NAMALWA (cell line): ENCODE results near the gene SNRPA1.
"Not testable (repeated sequence)": the region's sequence is repeated elsewhere in the genome, so short reads cannot be mapped to it uniquely, and the experiment has no call there.

Experiments
- DNase-seq: peaks from one replicate; pipeline ENCODE4 v3.0.0-alpha.2; 2015; ENCODE audit warnings: low spot score

SNRPA1 gene

DNA sequence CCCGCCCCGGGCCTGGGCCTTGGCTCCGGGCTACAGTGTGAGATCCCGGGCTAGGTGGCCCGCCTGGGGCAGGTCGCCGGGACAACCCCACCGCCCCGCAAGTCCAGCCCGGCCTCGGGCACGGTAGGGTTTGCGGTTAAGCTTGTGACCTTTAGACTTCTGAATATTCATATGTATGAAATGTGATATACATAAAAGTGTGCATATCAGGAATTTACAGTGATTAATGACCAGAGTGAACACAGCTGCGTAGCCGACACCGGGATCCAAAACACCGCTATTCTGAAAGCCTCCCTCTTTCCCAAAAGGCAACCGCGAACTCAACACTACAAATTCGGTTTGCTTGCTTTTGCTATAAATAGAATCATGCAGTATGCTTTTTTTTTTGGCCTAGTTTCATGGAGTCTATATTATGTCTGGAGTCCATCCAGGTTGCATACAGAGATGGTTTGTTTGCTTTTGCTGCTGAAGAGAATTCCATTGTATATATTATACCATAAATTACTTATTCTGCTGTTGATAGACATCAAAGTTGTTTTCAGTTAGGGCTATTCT, 636 bp upstream of the SNRPA1 start:
- peak; percentile 34 for DNase-seq

DNA sequence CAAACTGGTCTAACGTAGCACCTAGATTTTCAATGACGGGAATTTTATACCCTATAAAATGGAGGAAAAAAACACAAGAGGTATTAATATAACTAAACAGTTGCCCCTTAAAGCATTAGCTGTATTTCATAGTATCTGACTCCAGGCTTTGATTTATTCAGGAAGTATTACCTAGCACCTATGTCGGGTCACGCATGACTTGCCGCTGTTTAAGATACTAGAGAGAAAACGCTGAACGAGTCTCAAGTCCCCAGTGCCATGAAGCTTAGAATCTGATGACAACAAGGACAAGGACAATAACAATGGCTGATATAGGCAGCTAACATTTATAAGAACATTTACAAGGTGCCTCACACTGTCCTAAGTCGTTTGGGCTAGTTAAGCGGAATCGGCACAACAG, 1.9 kb downstream of the SNRPA1 start:
- peak; percentile 45 for DNase-seq

DNA sequence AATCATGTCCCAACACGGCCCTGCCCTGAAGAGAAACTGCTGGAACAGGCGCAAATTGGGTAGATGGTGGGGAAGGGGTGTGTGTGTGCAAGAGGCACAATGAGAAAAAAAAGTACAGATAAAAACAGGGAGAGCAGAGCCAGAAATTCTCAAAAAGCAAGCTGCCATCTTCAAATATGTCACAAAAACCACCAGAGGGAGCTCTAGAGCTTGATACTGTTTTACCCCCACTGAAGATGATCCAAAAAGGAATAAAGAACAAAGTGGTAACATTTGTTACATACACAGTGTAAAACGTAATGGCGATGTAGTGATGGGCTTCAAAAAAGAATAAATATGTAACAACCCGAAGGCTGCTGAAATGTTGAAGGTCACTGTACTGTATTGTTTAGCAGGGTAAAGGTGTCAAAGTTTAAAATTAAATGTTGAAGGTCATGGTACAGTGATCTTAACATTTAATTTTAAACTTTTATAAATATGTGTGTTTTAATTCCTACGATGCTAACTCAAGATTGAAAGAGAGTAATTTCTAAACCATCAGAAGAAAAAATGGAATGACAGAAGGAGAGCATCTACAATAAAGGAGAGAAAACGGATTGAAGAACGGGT, 6.0 kb downstream of the SNRPA1 start:
- DNase-seq, result peak; percentile 82

DNA sequence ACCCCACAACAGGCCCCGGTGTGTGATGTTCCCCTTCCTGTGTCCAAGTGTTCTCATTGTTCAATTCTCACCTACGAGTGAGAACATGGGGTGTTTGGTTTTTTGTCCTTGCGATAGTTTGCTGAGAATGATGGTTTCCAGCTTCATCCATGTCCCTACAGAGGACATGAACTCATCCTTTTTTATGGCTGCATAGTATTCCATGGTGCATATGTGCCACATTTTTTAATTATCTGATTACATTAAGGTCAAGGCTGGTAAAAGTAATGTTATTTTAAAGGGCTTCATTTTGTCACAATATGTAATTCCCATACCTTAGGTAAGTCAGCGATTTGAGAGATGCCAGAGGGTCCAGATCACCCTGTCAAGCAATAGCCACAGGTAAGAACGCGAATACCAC, 7.7 kb downstream of the SNRPA1 start:
- not testable (repeated sequence) for DNase-seq

DNA sequence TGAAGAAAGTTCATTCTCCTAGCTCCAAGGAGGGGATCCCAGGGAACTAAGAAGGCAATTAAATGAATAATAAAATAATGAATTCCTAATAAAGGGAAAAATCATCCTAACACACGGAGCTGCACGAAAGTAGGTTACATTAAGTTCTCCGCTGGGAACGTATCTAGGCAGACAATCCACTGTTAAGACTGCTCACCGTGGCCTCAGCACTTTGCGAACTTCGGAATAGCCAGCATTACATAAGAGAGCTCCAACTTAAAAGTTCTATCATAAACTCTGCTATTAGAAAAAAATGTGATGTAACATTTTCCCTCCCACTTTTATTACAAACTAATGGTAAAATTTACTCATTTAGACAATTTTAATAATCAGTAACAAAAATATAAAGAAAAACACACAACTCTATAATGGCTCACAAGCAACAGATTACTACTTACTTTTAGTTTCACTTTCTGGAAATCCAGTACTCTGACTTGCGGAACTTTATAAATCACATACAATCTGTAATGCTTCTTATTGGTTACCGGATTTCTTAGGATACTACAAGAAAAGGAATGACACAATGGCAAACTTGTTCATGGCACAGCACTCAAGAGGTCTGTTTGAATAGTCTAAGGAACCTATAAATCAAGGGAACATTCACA, 8.5 kb downstream of the SNRPA1 start:
- no peak for DNase-seq

DNA sequence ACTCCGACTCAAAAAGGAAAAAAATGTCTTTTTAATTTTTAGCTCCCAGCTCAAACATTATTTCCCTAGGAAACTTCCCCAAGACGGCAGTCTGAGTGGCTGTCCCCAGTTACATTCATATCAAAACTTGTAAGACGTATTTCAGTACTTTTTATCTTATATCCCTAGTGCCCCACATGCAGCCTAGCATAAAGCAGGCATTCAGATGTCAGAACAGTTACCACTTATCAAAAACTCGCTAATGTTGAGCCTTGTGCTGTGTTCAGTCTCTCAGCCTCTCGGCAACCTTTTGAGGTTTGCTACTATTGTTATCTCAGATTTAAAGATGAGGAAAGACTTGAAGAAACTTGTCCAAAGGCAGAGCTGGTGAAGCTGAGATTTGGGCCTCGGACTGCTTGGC, 11.1 kb downstream of the SNRPA1 start:
- no peak for DNase-seq

DNA sequence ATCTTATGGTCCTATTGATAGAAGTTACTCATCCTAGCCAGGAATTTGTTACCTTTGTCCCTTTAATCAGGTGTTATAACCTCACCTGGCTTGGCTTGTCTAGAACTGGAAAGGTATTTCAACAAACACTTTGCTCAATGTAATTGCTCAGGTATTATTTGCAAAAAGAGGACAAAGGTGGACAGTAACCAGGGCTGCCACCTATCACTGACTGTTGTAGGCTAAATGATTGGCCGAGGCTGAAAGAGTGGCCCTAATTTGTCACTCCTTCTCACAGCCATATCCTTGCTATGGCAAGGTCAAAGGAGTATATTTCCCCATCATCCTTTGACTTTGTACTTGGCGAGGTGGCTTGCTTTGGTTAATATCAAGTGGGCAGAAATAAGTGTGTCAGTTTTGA, 15.0 kb downstream of the SNRPA1 start:
- DNase-seq, result no peak

DNA sequence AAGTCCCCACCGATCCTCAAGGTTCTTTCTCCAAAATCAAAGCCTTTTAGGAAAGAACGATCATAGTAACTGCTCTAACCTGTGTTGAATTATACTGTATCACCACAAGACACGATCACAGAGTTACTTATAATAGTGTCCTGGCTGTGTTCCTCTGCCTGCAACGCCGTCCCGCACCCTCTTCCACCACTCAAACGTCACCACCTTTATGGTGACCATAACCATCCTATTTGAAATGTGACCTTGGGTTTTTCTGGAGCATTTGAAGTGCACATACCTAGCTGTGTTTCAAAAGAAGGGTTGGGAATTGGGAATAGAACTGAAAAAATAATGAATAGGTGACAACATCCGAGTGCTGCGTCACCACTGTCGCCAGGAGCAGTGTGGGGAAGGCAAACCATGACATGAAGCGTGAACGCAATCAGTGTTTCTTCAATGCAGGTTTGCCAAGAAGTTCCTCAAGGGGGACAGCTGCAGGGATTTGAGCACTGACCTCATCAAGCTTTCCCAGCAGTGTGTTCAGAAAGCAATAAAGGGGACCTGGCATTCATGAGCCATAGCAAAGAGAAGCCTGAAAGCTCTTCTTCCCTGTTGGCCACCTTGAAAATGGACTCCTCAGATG, 17.0 kb downstream of the SNRPA1 start:
- DNase-seq, result peak; percentile 29

DNA sequence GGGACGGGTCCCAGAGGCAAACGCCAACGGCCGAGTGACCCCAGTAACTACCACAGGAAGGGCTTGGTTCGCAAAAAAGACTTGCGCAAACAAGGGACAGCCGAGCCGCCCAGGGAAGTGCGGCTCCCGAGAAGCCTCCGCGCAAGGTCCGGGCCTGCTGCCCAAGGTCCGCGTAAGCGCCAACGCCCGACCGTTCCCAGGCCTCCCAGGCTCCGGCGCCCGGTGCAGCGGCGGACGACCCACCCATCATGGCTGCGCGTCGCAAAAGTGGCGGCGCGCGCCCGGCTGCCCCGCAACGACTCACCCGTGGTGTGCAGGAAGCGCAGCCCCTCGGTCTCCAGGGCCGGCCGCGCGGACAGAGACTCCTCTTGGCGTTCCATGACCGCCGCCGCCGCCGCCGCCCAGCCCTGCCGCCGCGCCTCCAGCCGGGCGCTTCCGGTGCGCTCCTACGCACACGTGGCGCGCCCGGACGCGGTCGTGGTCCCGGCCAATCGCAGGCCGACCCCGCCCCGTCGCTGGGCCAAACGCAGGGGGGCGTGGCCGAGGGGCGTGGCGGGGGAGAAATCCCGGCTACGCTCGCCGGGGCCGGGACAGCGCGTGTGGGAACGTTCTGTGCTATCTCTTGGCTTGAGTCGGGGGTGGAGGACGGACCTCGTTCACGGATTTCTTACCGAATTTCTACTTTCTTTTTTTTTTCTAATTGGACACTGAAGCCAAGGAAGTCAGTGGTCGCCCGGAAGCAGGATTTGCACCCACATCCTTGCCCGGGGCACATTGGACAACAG, 17.8 kb downstream of the SNRPA1 start, which contains the start of gene SELENOS:
SELENOS (minus strand) TSS at position 448 of the 785 bp plus-strand sequence; CDS start at position 380, 68 bp downstream.
- peak; percentile 91 for DNase-seq

DNA sequence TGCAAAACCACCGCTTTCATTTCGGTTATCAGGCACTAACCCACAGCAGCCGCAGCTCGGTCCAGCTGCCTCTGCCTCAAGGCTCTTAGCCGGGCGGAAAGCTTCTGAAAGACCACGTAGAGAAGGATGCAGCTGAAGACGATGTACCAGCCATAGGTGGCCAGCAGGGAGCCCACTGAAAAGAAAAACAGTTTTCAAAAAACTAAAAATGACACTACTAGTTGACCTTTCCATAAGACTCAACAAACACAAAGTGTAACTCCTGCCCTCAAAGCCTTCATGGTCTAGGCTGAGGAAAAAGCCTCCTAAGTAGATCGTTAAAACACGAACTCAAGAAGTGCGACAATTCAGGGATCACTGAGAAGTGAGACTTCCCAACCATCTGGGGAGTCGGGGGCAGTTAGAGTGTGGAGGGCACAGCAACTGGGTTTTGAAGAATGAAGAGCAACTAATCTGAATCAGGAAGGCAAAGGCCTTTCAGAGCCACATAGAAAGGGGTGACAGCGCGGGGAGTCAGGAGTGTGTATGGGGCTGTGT, 18.5 kb downstream of the SNRPA1 start:
- DNase-seq, result peak; percentile 78

DNA sequence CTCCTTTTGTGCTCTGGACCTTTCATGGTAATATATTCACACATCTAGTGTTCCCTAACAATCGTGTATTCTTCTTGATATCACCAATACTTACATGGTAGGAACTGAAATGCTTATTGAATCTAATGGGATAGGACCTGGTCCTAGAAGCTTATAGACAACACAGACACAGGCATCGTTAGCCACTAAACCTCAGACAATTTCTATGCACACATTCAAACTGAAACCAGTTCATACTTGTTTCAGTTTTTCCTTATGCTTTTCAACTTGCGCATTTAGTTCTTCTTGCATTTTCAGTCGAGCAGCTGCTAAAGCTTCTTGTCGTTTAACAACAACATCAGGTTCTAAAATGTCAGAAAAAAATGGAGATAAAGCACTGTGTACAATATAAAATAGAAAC, 20.0 kb downstream of the SNRPA1 start:
- DNase-seq, result no peak

DNA sequence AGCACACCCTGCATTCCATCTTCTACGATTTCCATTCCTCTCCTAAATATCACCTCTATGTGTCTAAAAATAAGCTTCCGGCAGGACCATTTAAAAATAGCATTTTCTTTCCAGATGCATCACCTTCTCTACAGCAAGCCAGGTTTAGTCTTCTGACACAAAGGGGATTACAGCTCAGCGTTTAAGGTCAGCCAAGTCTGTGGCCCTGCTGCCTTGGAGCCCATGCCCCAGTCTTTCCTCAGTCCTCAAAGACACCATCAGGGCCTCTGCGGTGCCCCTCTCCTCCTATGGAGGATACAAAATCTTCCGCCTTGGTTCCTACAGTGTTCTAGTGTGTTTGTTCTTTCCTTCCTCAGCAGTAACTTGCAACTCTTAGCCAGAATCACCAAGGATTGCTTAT, 21.5 kb downstream of the SNRPA1 start:
- DNase-seq, result no peak

DNA sequence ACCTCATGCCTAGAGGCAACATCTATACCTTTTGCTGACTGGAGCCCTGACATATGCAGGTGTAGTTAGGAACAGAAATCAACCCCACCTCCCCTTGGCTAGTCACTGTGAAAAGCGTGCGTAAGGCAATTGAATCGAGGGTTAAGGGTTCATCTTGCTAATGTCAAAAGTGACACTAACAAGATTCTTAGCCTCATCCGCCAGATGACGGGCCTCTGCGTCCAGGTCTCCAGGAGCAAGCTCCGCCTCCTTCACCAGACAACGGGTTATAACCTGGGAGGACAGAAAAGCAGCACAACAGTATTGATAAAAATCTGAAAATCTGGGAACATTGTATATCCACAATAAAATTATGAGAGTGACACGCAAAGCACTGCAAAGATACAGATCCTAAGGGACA, 22.5 kb downstream of the SNRPA1 start:
- no peak for DNase-seq

DNA sequence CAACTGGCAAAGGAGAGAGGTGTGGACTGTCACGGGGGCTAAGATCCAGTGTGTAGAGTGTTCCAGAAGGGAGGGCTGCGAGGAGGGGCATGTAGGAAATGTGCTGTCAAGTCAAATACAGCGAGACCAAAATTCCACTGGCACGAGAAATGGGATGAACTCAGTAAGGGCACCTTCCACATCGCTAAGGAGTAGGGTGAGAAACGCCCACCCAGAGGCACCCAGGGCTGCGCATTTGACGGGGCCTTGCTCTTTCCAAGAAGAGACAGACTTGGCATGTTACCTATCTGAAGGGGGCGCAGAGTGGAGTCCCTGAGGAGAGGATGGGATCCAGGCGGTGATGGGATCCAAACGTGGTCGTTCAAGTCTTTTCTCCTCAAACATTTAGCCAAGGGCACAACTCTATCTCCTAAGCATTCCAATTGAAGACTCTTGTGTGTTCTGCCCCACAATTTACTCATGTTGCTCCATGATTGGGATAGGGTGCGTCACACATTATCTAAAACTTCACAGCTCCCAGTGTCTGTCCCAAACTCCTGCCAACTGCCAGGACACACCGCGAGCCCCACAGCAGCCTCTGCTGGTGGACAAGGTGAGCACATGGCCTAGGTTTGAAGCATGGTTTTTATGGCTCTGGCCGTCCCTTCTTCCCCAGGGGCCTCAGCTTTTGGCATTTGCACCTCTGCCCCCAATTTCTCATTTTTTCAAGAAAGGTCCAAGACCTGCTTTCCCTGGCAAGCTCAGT, 25.4 kb downstream of the SNRPA1 start:
- no peak for DNase-seq

DNA sequence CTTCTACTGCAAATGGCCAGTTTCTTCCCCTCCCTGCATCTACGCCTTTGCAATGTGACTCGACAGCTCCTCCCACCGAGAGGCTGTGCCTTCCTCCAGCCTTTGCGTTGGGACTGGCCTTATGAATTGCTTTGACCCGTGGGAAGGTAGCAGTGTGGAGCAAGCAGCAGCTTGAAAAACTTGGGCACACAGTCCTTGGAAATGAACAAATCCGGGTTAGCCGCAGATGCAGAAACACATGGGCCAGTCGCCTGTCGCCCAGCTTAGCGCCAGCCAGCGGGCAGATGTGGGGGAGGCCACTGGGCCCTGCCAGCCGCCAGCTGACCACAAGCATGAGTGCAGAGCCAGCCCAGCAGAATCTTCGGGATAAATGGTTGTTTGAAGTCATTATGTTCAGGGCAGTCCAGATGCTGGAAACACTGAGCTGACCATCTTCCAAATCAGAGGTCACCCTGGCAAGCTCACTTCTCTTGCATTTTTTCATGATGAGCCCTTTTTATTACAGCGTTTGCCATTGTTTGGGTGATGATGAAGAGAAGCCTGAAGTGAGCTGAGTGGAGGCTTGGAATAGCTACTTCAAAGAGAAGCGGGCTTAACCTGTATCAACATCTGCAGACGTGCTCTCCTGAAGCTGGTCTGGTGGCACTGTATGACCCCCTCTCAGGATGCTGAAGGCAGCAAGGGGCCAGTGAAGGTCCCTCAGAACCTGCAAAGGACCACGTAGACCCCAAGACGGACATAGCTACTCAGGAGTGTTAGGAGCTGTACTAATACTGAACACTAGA, 27.5 kb downstream of the SNRPA1 start:
- DNase-seq, result no peak

DNA sequence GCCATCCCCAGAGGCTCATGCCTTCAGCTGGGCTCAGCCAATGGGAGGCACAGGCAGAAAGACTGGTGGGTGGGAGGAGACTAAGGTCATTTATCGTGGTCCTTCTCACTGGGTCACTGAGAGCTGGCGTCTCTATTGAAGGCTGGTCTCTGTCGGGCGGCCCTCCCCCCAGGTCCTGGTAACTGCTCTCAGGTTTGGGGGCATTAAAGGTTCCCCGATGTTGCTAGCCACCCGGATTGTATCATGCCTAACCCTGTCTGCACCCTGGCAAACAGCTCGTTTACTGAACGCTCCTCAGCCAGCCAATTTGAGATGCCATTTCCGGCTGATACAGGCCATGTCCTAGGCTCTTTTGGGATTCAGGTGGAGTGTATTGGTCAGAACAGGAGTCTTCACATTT, 28.3 kb downstream of the SNRPA1 start:
- no peak for DNase-seq

DNA sequence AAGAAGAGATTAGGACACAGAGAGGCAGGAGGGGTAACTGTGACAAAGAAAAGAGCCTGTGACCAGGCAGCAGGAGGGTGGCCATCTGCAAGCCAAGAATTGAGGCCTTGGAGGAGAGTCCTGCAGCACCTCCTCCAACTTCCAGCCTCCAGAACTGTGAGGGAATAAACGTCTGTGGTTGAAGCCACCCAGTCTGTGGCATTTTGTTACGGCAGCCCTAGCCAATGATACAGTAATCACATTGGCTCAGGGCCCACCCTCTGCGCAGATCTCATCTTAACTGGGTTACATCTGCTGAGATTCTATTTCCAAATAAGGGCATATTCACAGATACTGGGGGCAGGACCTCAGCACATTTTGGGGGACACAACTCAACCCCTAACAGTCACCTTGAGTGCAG, 29.0 kb downstream of the SNRPA1 start:
- DNase-seq, result no peak

DNA sequence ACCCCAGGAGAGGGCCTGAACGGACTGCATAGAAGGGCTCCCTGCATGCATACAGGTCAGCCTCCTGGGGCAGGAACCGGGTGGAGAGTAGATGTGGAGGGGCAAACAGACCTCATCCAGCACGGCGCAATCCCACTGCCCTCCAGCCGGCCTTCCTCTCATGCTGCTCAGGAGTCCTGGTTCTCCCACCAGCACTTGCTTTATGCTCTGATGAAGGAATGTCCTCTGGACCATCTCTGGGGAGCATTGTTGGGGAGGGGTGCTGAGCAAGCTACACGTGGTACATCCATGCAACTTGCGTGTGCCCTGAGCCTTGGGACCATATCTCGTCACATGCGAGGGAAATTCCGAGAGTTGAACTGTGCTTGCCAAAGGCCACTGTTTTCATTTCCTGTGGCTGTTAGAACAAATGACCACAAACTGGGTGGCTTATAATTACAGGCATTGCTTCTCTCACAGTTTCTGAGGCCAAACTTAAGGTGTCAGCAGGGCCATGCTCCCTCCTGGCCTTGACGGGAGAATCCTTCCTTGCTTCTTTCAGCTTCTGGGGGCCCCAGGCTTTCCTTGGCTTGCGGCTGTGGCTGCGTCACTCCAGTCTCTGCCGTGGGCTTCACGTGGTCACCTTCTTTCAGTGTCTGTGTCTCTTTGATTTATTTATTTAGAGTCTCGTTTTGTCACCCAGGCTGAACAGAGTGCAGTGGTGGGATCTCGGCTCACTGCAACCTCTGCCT, 30.0 kb downstream of the SNRPA1 start:
- no peak for DNase-seq

DNA sequence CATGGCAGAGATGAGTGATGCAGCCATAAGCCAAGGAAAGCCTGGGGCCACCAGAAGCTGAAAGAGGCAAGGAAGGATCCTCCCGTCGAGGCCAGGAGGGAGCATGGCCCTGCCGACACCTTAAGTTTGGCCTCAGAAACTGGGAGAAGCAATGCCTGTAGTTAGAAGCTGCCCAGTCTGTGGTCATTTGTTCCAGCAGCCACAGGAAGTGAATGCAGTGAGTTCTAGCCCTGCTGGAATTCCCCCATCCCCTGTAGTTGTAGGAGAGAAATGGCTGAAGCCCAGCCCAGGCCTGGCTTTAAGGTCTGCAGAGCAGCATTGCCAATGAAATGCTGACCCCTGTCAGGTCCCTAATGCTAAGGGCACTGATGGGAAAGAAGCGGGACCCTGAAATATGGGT, 31.0 kb downstream of the SNRPA1 start:
- DNase-seq, result no peak

DNA sequence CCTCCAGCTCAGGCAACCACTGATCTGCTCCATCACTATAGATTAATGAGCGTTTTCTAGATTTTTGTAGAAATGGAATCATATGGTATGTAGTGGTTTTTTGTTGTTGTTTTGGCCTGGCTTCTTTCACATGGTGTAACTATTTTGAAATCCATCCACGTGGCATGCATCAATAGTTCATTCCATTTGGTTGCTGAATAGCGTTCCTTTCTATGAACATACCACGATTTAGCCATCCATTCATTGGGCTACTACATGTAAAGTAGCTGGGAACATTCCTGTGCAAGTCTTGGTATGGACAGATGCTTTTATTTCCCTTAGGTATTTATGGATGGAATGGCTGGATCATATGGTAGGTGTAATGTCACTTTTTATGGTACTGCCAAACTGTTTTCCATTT, 32.5 kb downstream of the SNRPA1 start:
- no peak for DNase-seq
